Activated naive CD4-positive, alpha-beta T cell treated with anti-CD3 and anti-CD28 coated beads for 36 hours (primary cell): ENCODE measurements around the gene CNOT6L. TPM values are rescaled to one million over a fixed set of nuclear protein-coding genes. Genes with fewer than 3 reads are reported as not detected.
A peak's percentile ranks its signal among the peaks of the same experiment; 100 is the strongest.

Experiments used
- CTCF ChIA-PET: fragments of 350-600 bp; sonication (Branson Sonifier 250); formaldehyde crosslinking; loops from one replicate; lab custom pipeline; 2021; ENCODE audit warnings: antibody characterized with exemption; lab: Charles Lee
- DNase-seq: peaks from one replicate; pipeline ENCODE4 v3.0.0-alpha.2; 2020
- H3K27ac Mint-ChIP-seq: one replicate; pipeline ENCODE4 v1.8.0; 2021; ENCODE audit warnings: mild to moderate bottlenecking, mixed read lengths
- H3K27me3 Mint-ChIP-seq: one replicate; pipeline ENCODE4 v1.8.0; 2021; ENCODE audit warnings: low read depth, mixed read lengths
- H3K36me3 Mint-ChIP-seq: one replicate; pipeline ENCODE4 v1.8.0; 2021; ENCODE audit warnings: low read depth, mixed read lengths
- H3K4me1 Mint-ChIP-seq: one replicate; pipeline ENCODE4 v1.8.0; 2021; ENCODE audit warnings: low read depth, mixed read lengths
- H3K4me3 Mint-ChIP-seq: one replicate; pipeline ENCODE4 v1.8.0; 2021; ENCODE audit warnings: mild to moderate bottlenecking, moderate library complexity, mixed read lengths
- H3K9me3 Mint-ChIP-seq: one replicate; pipeline ENCODE4 v1.8.0; 2021; ENCODE audit warnings: mixed read lengths
- intact Hi-C: fragments of 100-400 bp; cut with micrococcal nuclease; formaldehyde crosslinking; loops from one replicate; pipeline ENCODE4 v1.15.1; 2023
- total RNA-seq, 2 experiments: library from RNA; stranded (reverse); gene quantifications; one replicate each; pipeline ENCODE4 v1.2.3, GENCODE V29; 2021

CNOT6L gene
- total RNA-seq, 2 experiments from 2014 or later, result 108 TPM

DNA sequence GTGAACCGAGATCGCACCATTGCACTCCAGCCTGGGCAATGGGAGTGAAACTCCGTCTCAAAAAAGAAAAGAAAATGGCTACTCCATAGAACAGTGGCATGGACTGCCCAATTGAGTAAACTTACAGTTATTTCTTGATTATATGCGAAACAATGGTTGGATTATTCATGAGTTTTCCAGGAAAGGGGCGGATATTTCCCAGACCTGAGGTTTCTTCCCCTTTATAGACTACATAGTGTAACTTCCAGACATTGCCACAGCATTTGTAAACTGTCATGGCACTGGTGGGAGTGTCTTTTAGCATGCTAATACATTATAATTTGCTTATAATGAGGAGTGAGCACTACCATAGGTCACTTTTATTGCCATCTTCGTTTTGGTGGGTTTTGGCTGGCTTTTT lies 29.3 kb upstream of the CNOT6L start:
- Mint-ChIP-seq H3K36me3 (no peaks in the 10 kb centered on the region), H3K9me3 (no peaks in the 10 kb centered on the region), H3K27ac (no peak overlapping the region), H3K27me3 (no peaks in the 10 kb centered on the region), H3K4me1 (peaks cover 33% of the 10 kb centered on the region), H3K4me3 (no peak overlapping the region)
- CTCF ChIA-PET, result no interaction called here
- intact Hi-C loops, result no loop called here
- DNase-seq, result no peak

DNA sequence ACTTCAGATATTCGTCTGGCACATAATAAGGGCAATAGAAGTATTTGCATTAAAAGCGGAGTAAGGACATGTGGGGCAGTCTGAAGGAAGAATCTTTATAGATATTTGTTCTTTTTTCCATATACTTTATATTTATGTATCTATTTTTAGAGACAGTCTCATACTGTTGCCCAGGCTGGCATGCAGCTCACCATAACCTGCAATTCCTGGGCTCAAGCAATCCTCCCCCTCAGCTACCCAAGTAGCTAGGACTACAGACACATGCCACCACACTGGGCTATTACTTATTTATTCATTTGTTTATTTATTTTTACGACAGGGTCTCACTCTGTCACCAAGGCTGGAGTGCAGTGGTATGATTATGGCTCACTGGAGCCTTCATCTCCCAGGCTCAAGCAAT lies 26.8 kb upstream of the CNOT6L start:
- DNase-seq, result no peak
- H3K27me3 Mint-ChIP-seq, result no peaks in the 10 kb centered on the region
- H3K27ac Mint-ChIP-seq, result peak overlapping the region; percentile 41
- CTCF ChIA-PET, result interaction anchor here (0.9 to 1.8 kb wide), 2 partner anchors 10 kb away, joined by 4 to 10 read pairs; no protein-coding TSS in a partner anchor
- no peaks in the 10 kb centered on the region for H3K36me3 Mint-ChIP-seq
- no peak overlapping the region for H3K4me3 Mint-ChIP-seq
- H3K4me1 Mint-ChIP-seq, result peaks cover 22% of the 10 kb centered on the region
- H3K9me3 Mint-ChIP-seq, result no peaks in the 10 kb centered on the region
- intact Hi-C loops, result loop anchor here (1.0 kb wide), 2 partner anchors 7 to 11 kb away; no protein-coding TSS in a partner anchor

DNA sequence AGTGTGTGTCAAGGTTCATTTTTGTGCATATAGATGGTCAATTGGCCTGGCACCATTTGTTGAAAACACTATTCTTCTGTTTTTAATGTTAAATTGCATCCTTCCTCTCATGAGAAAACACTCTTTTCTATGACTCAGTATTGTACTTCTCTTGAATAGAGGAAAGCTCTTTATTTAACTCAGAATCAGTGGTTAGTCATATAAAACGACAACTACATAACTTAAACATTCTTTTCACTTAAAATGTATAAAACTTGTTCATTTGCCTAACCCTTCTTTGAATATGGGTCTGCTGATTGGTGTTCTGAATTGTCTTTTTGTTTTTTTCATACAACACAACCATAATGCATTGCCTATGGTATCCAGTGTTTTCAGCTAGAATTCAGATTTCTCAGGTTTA lies 26.2 kb upstream of the CNOT6L start:
- peak overlapping the region; percentile 41 for H3K27ac Mint-ChIP-seq
- H3K4me1 Mint-ChIP-seq, result peaks cover 22% of the 10 kb centered on the region
- no peaks in the 10 kb centered on the region for H3K9me3 Mint-ChIP-seq
- no peaks in the 10 kb centered on the region for H3K36me3 Mint-ChIP-seq
- no peak overlapping the region for H3K4me3 Mint-ChIP-seq
- CTCF ChIA-PET, result interaction anchor here (1.8 kb wide), 1 partner anchor 11 kb away, joined by 10 read pairs; no protein-coding TSS in a partner anchor
- intact Hi-C loops, result loop anchor here (1.0 kb wide), 2 partner anchors 8 to 10 kb away; no protein-coding TSS in a partner anchor
- no peak for DNase-seq
- no peaks in the 10 kb centered on the region for H3K27me3 Mint-ChIP-seq

DNA sequence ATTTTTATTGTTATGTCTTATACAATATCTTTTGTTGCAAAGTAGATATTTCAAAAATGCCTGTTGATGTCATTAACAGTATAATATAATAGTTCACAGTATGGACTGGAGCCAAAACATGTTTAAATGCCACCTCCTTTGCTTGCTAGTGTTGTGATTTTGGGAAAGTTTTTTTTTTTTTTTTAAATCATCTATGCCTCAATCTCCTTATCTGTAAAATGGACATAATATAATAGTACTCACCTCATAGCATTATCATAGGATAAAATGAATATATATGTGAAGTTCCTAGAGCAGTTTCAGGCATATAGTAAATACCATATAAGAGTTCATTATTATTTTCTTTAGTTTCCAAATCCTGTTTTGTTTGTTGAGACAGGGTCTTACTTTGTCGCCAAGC lies 25.2 kb upstream of the CNOT6L start:
- no peak for DNase-seq
- no peaks in the 10 kb centered on the region for H3K27me3 Mint-ChIP-seq
- no peak overlapping the region for H3K4me3 Mint-ChIP-seq
- no peaks in the 10 kb centered on the region for H3K36me3 Mint-ChIP-seq
- peaks cover 22% of the 10 kb centered on the region for H3K4me1 Mint-ChIP-seq
- H3K27ac Mint-ChIP-seq, result no peak overlapping the region
- CTCF ChIA-PET, result interaction anchor here (0.6 to 1.8 kb wide), 4 partner anchors 12 to 260 kb away, joined by 3 to 10 read pairs (median 4); no protein-coding TSS in a partner anchor
- intact Hi-C loops, result no loop called here
- no peaks in the 10 kb centered on the region for H3K9me3 Mint-ChIP-seq

DNA sequence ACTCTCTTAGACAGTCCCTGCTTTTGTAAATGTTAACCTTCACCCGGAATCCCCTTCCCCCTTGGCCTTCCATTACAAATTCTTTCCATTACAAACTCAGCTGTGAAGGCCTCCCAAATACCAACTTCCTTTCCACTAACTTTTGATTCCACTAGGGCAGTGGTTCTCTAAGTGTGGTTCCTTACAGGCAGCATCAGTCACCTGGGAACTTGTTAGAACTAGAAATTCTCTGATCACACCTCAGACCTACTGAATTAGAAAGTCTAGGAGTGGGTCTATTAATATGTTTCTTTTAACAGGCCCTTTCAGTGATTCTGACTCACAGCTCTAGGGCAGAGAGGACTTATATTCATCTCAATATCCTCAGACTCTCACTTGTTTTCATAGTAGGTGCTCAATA lies 24.5 kb upstream of the CNOT6L start:
- DNase-seq, result no peak

DNA sequence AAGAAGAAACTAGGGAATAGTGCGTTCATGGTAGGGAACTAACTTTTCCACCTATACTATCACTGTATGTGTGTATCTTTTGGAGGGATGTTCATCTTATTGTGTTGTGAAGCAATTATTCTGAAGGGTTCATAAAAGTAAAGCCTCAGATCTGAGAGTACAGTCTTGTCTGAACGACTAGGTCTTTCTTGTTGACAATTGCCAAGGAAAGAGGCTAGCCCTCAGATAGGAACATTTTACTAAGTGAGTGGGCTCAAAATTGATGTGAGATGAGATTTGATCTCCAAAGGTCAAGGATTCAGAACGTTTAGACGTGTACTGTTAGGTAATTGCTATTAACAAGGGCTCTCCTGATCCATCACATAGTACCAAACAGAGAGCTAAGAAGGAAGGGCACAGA lies 15.2 kb upstream of the CNOT6L start:
- Mint-ChIP-seq H3K27me3 (no peaks in the 10 kb centered on the region), H3K36me3 (no peaks in the 10 kb centered on the region), H3K4me3 (no peak overlapping the region), H3K9me3 (no peaks in the 10 kb centered on the region), H3K4me1 (peaks cover 7% of the 10 kb centered on the region), H3K27ac (no peak overlapping the region)
- intact Hi-C loops, result no loop called here
- CTCF ChIA-PET, result no interaction called here
- no peak for DNase-seq

More for the DNA sequence above, 24.5 kb upstream of the CNOT6L start:
- H3K9me3 Mint-ChIP-seq, result no peaks in the 10 kb centered on the region
- H3K4me3 Mint-ChIP-seq, result no peak overlapping the region
- H3K4me1 Mint-ChIP-seq, result peaks cover 22% of the 10 kb centered on the region
- peak overlapping the region; percentile 16 for H3K27ac Mint-ChIP-seq
- H3K27me3 Mint-ChIP-seq, result no peaks in the 10 kb centered on the region
- no peaks in the 10 kb centered on the region for H3K36me3 Mint-ChIP-seq
- intact Hi-C loops, result loop anchor here (1.0 kb wide), 2 partner anchors 19 to 22 kb away; partner anchors contain the start of gene MRPL1
- CTCF ChIA-PET, result interaction anchor here (0.6 to 1.2 kb wide), 3 partner anchors 17 to 259 kb away, joined by 3 to 4 read pairs (median 4); no protein-coding TSS in a partner anchor

DNA sequence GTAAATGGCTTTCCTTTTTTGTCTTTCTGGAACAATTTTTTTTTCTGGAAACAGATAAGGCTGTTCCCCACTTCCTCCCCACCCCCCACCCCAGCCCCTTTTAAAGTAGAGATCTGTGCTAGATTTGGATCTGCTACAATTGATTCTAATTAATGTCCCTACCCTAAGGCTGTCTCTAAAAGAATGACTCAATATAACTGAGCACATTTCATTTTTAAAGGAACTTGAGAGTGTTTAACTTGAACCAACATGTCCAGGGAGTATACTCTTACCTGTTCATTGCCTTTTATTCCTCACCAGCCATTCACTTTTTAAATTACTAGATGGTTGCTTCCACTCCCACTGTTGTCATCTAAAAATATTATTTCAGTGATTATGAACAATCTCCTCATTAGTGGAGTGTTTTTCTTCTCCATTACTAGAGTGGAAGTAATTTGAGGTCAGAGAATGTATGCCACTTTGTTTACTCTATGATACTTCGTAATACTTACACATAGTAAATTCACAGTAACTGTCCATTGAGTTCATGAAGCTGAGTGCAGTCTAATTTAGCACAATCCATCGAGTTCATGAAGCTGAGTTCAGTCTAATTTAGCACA lies 14.1 kb upstream of the CNOT6L start:
- CTCF ChIA-PET, result interaction anchor here (0.7 to 0.8 kb wide), 2 partner anchors 13 to 233 kb away, joined by 3 to 4 read pairs; no protein-coding TSS in a partner anchor
- Mint-ChIP-seq H3K27me3 (no peaks in the 10 kb centered on the region), H3K9me3 (no peaks in the 10 kb centered on the region), H3K4me1 (peaks cover 16% of the 10 kb centered on the region), H3K36me3 (no peaks in the 10 kb centered on the region), H3K4me3 (no peak overlapping the region), H3K27ac (no peak overlapping the region)
- intact Hi-C loops, result no loop called here
- DNase-seq, result no peak

DNA sequence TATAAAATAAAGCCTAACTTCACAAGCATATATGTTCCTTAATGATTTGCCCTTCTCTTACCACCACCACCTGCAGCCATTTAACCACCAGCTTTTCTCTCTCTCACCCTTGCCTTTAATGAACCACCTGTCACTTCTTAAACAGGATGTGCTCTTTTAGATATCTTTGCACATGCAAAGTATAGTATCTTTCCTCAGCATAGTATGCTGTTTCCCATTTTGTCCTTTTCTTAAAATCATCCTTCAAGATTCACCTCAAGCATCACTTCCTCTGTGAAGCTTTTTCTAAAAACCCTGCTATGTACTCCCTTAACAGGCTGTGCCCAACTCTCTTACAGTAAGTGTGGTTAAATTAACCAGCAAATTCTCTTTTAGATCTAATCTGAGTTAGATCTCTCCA lies 8.2 kb upstream of the CNOT6L start:
- H3K4me1 Mint-ChIP-seq, result peaks cover 47% of the 10 kb centered on the region
- H3K36me3 Mint-ChIP-seq, result no peaks in the 10 kb centered on the region
- H3K9me3 Mint-ChIP-seq, result no peaks in the 10 kb centered on the region
- peak overlapping the region; percentile 69 for H3K27ac Mint-ChIP-seq
- no peaks in the 10 kb centered on the region for H3K27me3 Mint-ChIP-seq
- intact Hi-C loops, result no loop called here
- CTCF ChIA-PET, result interaction anchor here (0.8 to 1.2 kb wide), 4 partner anchors 16 to 34 kb away, joined by 3 to 4 read pairs (median 3); no protein-coding TSS in a partner anchor
- no peak for DNase-seq
- no peak overlapping the region for H3K4me3 Mint-ChIP-seq

DNA sequence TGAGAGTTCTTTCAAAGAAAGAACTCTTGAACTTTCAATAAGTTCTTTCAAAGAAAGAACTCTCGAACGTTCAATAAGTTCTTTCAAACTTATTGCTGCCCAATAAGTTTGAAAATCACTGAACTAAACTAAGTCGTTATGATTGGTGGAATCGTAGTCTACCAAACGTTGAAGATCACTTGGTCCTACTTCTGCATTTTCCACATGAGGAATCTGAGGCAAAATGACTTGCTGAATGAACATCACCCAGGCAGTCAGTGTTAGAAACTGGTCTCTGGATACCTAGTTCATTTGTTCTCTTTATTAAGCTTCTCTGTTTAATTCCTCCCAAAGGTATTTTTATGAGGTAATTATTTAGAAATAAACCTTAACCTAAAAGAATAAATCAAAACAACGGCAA lies 7.1 kb upstream of the CNOT6L start:
- no peaks in the 10 kb centered on the region for H3K9me3 Mint-ChIP-seq
- CTCF ChIA-PET, result no interaction called here
- no peaks in the 10 kb centered on the region for H3K27me3 Mint-ChIP-seq
- no peak for DNase-seq
- intact Hi-C loops, result no loop called here
- H3K4me3 Mint-ChIP-seq, result no peak overlapping the region
- peaks cover 57% of the 10 kb centered on the region for H3K4me1 Mint-ChIP-seq
- peaks cover under 1% of the 10 kb centered on the region for H3K36me3 Mint-ChIP-seq
- H3K27ac Mint-ChIP-seq, result no peak overlapping the region

DNA sequence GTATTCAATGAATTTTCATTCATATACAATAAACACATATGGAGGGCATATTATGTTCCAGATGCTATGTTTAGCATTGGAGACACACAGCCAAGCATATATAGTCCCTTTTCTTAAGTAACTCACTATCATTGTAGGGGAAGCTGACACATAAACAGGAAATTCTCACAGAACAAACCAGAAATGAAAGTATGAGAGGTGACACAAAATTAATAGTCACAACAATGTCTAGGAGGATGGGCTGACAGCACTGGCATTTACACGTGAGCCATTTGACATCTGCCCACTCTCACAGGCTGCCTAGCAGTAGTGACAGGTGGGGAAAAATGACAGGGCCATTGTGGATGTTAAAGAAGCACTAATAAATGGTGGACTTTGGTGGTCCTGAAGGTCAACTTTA lies 2.6 kb upstream of the CNOT6L start:
- Mint-ChIP-seq H3K36me3 (peaks cover 16% of the 10 kb centered on the region), H3K4me3 (peak overlapping the region; percentile 70), H3K27me3 (no peaks in the 10 kb centered on the region), H3K27ac (peak overlapping the region; percentile 98), H3K9me3 (no peaks in the 10 kb centered on the region), H3K4me1 (peaks cover 40% of the 10 kb centered on the region)
- DNase-seq, result peak; percentile 71
- intact Hi-C loops, result loop anchor here (1.0 to 2.0 kb wide), 7 partner anchors 20 to 836 kb away; partner anchors contain the start of gene MRPL1
- CTCF ChIA-PET, result interaction anchor here (5.9 kb wide), 1 partner anchor 37 kb away, joined by 69 read pairs; the partner anchor contains the start of gene MRPL1

DNA sequence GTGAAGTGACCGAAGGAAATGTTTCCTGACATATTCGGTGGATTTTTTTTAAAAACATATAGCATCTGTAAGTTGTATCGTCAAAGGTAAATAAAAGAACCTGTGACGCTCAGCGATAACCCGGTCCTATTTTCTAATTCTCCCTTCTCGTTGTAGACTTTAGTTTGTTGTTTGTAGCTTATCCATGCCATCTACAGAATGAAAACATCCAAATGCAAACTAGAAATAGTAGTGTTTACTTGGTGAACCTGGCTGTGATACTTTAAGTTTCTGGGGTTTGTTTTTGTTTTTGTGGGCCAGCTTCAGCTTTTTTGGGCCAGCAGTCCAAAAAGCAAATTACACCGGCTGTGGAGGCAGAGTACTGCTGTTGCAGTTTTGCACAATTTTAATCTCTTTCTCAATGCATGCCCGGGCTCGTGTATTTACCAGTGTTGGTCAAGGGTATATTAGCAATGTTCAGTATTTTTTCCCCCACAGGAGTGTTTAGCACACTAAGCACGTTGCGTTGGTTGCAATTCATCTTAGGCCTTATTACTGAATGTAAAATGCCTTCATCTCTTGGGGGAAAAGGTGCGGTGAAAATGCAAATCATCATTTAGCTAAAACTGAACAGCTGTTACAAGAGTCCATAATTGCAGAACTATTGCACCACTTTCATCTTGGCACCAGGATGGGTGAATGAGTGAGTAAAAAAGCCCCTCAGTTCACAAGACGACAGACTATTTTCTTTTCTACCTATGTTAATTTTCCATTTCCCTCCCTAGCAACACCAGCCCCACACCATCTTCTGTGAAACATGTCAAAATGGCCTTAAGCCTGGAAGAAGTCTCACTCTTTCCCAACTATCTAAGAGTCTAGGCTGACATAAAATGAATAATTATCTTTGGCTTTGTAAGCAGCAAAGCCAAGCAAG lies 1.7 kb upstream of the CNOT6L start:
- CTCF ChIA-PET, result interaction anchor here (1.0 to 5.9 kb wide), 4 partner anchors 12 to 356 kb away, joined by 3 to 69 read pairs (median 4); partner anchors contain the start of gene MRPL1
- H3K9me3 Mint-ChIP-seq, result no peaks in the 10 kb centered on the region
- H3K4me1 Mint-ChIP-seq, result peaks cover 39% of the 10 kb centered on the region
- H3K27me3 Mint-ChIP-seq, result no peaks in the 10 kb centered on the region
- peaks cover 18% of the 10 kb centered on the region for H3K36me3 Mint-ChIP-seq
- peak overlapping the region; percentile 98 for H3K27ac Mint-ChIP-seq
- intact Hi-C loops, result loop anchor here (1.0 to 2.0 kb wide), 9 partner anchors 20 to 836 kb away; partner anchors contain the start of gene MRPL1
- DNase-seq, result peak; percentile 69
- H3K4me3 Mint-ChIP-seq, result peak overlapping the region; percentile 97
